NCI-H460 (cell line): ENCODE results near the gene SELENOP. TPM values are rescaled to one million over a fixed set of nuclear protein-coding genes. Genes with fewer than 3 reads are reported as not detected.
"Not testable (repeated sequence)": the region's sequence is repeated elsewhere in the genome, so short reads cannot be mapped to it uniquely, and the experiment has no call there.

Source experiments
- DNase-seq: peaks from one replicate; pipeline ENCODE4 v3.0.0-alpha.2; 2016; ENCODE audit warnings: low read depth; ENCODE audit errors: extremely low read depth
- total RNA-seq: library from RNA; depleted of rRNA; stranded (reverse); fragments of >200 nt; shearing (Covaris generic); gene quantifications from 2 replicates; pipeline ENCODE4 v1.2.3, GENCODE V29; 2014

SELENOP gene
- total RNA-seq, 1 experiment from 2014 or later, result 4.5 TPM

DNA sequence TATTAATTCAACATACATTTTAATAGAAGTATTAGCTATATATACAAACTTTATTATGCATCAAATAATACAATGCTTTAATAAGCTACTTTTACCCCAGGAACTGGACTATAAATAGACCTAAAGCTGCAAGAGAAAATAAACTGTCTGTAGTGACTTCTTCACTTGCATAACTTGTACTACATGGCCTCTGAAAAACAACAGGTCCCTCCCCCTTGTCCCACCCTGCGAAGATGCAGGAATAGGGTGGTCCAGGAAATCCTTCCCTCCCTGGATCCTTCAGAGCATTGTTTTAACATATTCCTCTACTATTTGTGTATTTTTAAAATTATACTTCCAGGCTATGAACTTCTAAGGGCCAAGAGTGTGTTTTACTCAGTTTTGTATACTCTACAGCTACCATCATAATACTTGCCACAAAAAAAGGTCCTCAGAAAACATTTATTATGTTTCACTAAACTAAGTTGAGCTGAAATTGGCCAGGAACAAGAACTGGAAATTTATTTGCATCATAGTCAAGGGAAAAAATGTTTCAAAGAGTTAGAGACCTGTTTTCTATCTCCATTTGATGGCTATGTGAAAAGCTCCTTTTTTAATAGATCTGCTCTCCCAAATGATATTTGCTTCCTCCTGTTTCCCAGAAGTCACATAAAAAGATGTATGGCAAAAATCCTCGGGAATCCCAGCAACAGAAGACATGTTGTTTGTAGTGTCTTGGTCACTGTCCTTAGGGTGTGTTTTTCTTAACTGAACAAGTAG is 15.2 kb upstream of the SELENOP start:
- DNase-seq, result no peak

- no peak for DNase-seq
Observed at GRCh38 chr5:42825422-42826148, 13.9 kb upstream of the SELENOP start.

DNA sequence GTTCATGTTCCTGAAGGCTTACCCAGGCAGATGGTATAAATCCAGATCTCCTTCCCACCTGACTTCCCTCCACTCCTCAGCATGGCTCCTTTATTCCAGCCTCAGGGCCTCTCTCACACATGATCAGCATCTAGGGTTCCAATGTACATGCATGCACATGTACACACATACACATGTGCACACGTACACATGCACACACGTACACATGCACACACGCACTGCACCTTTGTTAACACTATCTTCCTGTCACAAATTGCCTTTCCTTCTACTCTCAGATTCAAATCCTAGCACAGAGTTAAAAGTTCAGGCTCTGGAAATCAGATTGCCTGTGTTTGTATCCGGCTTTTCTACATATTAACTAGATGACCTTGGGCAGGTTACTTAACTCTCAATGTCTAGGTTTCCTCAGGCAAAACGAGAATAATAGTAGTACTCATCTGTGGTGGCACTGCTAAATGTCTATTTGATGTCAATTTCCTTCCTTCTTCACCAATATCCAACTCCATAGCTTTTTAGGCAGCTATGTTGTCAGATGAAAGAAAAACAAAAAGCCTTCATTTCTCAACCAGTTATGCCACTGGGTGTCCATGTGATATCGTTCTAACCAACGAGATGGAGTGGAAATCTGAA is 12.8 kb upstream of the SELENOP start:
- DNase-seq, result no peak

DNA sequence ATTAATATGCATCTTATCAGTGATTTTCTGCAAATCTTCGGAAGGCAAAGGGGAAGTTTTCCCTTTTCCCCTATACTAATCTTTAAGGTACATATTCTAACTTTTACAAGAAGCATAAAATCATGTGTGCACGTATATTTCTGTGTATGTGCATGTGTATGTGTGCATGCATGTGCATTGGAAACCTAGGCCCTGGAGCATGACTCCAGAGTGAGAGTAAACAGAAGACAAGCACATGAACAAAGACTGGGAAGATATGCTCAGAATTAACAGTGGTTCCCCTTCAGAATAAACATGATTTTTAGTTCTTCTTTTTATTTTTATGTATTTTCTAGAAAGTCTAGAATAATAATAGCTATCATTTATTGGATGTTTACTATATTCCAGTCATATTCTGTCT is 10.9 kb upstream of the SELENOP start:
- DNase-seq, result no peak

DNA sequence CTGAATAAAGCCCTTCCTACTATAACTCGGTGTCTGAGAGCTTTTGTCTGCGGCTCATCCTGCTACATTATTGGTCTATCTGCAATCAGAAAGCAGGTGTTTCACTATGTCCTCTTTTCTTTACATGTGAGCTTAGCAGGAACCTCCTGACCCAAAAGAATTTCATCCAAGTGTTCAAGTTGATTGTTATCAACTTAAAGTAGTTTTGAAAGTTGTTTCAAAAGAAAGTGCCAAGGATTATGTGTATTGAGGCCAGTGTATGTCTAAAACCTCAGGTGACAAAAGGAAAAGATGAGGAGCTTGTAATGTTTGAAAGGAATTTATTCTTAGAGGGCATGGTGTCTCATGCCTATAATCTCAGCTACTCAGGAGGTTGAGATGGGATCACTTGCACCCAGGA is 8.1 kb upstream of the SELENOP start:
- DNase-seq, result no peak

DNA sequence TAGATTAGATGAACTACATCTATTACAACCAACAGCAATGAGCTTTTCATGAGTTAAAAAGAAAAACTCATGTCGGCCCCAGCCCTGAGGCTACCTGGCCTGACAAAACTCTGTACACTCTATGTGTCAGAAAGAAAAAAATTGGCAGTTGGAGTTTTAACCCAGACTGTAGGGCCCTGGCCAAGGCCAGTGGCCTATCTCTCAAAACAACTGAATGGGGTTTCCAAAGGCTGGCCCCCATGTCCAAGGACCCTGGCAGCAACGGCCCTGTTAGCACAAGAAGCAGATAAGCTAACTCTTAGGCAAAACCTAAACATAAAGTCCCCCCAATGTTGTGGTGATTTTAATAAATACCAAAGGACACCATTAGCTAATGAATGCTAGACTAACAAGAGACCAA is 4.9 kb upstream of the SELENOP start:
- DNase-seq, result not testable (repeated sequence)

- DNase-seq, result no peak
Observed at GRCh38 chr5:42813533-42813932, 1.8 kb upstream of the SELENOP start.

DNA sequence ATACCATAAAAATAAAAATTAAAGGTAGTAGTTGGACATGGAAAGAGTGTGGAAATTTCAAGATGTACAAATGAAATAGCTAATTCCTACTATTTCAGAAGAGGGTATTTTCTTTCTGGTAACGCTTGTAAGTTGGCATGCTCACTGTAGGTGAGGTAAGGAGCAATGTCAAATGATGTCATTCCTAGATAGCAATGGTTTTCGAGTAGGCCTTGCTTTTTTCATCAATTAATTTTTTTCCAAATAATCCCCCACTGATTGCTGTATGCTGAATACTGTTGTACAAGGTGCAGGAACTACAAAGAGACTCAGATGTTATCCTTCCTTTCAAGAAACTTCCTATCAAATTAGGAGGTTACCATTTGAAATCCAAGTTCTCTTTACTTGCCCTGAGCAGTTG is 928 bp upstream of the SELENOP start:
- DNase-seq, result no peak

GRCh38 chr5:42810834-42811590 is 680 bp downstream of the SELENOP start:
- no peak for DNase-seq

GRCh38 chr5:42808888-42809611 is 2.6 kb downstream of the SELENOP start:
- DNase-seq, result no peak

GRCh38 chr5:42807722-42808447 is 3.8 kb downstream of the SELENOP start:
- DNase-seq, result no peak

- no peak for DNase-seq
Observed at GRCh38 chr5:42806701-42807262, 4.9 kb downstream of the SELENOP start.

DNA sequence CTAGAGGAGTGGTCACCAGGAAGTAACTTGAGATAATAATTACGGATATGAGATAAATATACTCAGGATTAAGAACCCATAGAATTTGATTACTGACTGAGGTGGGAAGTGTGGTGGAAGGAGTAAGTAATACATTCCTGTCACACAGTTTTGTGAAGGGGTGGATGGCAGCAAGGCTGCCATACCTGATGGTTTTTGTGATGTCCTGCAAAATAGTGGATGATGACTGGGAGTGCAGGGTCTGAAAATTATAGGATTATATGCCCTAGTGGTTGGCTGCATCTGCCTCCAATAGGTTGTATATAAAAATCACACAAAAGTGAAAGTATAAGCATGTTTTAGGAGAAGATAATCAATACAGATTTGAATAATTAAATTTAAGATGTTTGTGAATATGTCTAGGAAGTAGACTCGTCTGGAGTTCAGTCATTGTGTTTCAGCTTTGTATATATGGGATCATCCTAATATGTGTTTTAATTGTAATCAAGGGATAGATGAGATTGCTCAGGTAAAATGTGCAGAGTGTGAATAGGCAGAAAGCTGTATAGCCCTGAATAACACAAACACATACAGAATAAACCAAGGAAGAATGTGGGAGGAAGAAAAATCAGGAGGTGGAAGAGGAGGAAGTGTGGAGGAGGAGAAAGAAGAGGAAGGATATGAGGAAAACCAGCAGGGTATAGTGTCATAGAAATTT is 5.5 kb downstream of the SELENOP start:
- no peak for DNase-seq

DNA sequence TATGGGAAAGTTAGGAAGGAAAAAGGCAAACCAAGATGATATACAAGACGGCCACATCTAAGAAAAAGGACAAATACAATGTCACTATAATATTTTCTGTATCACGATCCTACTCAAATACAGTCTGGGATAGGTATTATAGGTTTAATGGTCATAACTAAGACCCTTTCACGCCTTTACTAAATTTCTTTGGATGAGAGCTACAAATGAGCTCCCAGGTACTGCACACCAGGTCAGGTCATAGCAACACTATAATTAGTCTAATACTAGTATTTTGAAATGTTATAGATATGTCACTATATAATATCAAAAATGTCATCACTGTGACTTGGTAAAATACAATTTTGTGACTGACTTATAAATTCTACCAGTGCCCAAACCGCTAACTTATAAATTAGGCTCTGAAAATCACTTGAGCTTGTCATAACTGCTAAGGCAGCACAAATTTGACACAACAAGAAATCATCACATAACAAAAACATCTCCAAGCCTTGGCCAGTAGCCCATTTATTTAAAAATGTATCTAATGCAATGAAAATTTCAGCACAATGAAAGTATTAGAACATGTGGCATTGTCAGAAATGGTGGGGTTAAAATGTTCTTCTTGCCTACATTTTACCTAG is 6.9 kb downstream of the SELENOP start:
- DNase-seq, result no peak

DNA sequence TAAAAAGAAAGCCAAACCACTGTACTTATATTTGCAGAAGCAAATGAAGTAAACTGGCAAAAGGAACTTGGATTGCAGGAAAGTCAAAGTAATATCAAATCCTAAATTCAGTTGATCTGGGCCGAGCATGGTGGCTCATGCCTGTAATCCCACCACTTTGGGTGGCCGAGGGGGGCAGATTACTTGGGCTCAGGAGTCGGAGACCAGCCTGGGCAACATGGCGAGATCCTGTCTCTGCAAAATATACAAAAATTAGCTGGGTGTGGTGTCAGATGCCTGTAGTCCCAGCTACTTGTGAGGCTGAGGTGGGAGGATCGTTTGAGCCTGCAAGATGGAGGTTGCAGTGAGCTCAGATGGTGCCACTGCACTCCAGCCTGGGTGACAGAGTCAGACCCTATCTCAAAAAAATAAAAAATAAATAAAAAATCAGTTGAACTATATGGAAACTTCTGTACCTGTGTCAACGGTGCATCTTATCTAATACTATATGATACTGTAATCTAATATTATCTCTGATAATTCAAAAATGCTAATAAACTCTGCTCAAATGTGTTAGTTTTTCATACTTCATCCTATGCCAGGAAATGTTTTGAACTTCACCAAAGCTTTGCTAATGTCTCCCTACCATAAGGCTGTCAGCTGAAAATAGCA is 10.1 kb downstream of the SELENOP start:
- no peak for DNase-seq

- DNase-seq, result no peak
Observed at GRCh38 chr5:42800748-42801330, 10.9 kb downstream of the SELENOP start.

GRCh38 chr5:42799668-42800114 is 12.0 kb downstream of the SELENOP start:
- no peak for DNase-seq
